Astrocyte of the cerebellum (primary cell): ENCODE measurements around the gene SOCS3.

ENCODE experiments used
- DNase-seq: peaks from one replicate; pipeline ENCODE4 v3.0.0-alpha.2; 2011; ENCODE audit warnings: low read depth
- H3K4me3 ChIP-seq: 2 replicates; pipeline ENCODE4 v1.5.1; 2011; ENCODE audit warnings: mild to moderate bottlenecking, low read depth, low read length, moderate library complexity
- CTCF ChIP-seq: IDR thresholded peaks from 2 replicates; pipeline ENCODE4 v1.5.1; 2012; ENCODE audit warnings: low read length, low read depth, moderate library complexity, mild to moderate bottlenecking; ENCODE audit errors: missing control alignments
- in situ Hi-C: cut with HindIII; loops from 2 replicates; pipeline ENCODE4 v1.10.0; 2017; ENCODE audit warnings: low sequenced_read_pairs

The SOCS3 gene

GRCh38 chr17:78403822-78404221 lies 43.9 kb upstream of the SOCS3 start:
- in situ Hi-C loops: no loop called here
- H3K4me3 ChIP-seq: no peak overlapping the region
- TF ChIP-seq CTCF: no peak
- DNase-seq: no peak

- in situ Hi-C loops: no loop called here
- TF ChIP-seq CTCF: no peak
- H3K4me3 ChIP-seq: no peak overlapping the region
These were observed 42.0 kb upstream of the SOCS3 start for GRCh38 chr17:78401891-78402290.

GRCh38 chr17:78401246-78401645 lies 41.4 kb upstream of the SOCS3 start:
- H3K4me3 ChIP-seq: no peak overlapping the region
- DNase-seq: no peak
- no peak for TF ChIP-seq CTCF

More at GRCh38 chr17:78401891-78402290, 42.0 kb upstream of the SOCS3 start:
- no peak for DNase-seq

GRCh38 chr17:78400581-78401240 lies 40.8 kb upstream of the SOCS3 start:
- TF ChIP-seq CTCF: no peak
- DNase-seq: no peak
- in situ Hi-C loops: no loop called here
- no peak overlapping the region for H3K4me3 ChIP-seq

More at GRCh38 chr17:78401246-78401645, 41.4 kb upstream of the SOCS3 start:
- in situ Hi-C loops: no loop called here

- DNase-seq: no peak
- H3K4me3 ChIP-seq: no peak overlapping the region
- no peak for TF ChIP-seq CTCF
- in situ Hi-C loops: no loop called here
These were observed 39.8 kb upstream of the SOCS3 start for GRCh38 chr17:78399693-78400144.

- no peak overlapping the region for H3K4me3 ChIP-seq
- TF ChIP-seq CTCF: no peak
- in situ Hi-C loops: no loop called here
- no peak for DNase-seq
These were observed 39.3 kb upstream of the SOCS3 start for GRCh38 chr17:78399028-78399692.
